Effector CD4-positive, alpha-beta T cell (primary cell): ENCODE data around the gene IFNAR1.
"Not testable (repeated sequence)": the region's sequence is repeated elsewhere in the genome, so short reads cannot be mapped to it uniquely, and the experiment has no call there.

Source experiments
- DNase-seq: peaks from one replicate; pipeline ENCODE4 v3.0.0-alpha.2; 2020

IFNAR1 gene

DNA sequence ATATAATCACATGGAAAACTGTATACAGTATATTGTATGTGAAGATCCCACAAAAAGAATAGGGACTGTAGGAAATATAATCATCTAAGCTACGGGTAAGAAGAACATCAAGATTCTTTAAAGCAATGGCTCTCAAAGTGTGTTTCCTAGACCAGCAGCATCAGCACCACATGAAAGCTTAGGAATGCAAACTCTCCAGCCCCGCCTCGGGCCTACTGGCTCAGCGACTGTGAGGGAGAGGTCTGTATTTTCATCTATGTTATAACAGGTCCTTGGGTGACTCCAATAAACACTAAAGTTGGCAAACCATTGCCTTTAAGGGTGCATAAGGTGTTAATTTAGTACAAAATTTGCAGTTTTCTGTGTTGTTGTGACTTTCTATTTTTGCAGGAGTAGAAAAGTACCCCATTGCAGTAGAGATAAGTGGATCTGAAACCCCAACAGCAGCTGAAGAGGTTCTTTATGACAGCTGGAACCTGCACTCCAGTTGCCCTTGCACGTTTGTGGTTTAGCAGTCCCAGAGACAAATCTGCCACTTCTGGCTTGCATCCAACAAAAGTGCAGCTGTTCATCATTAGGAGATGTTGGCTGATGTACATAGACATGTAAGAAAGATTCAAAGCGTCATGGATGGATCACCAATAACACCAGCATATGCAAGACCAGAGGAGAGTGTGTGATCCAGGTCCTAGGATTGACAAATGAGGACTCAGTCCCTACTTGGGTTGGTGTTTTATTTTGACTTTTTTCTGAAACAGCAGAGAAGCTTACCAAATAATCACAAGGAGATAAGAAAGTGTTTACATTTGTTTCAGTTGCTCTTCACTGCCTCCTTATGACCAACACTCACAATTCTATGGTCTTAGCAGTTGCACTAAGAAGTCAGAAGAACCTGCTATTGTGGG lies 15.9 kb upstream of the IFNAR1 start:
- DNase-seq, result no peak

- no peak for DNase-seq
Observed at GRCh38 chr21:33309778-33310177, 15.0 kb upstream of the IFNAR1 start.

DNA sequence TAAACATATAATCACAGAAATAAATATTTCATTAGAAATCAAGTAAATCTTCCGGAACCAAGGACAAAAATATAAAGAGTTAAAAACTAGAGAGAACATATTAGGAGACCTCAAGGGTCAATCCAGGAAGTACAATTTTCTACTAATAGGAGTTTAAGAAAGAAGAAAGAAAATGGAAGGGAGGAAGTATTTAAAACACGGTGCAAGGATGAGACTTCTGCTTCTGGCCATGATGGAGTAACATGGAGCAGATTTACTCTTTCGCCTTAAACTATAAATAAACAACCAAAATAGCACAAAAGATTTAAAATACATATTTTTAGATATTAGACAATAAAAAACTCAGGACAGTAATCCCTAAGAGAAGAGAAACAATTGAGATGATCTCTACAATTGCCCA lies 12.6 kb upstream of the IFNAR1 start:
- DNase-seq, result no peak

- no peak for DNase-seq
Observed at GRCh38 chr21:33313183-33313582, 11.6 kb upstream of the IFNAR1 start.

DNA sequence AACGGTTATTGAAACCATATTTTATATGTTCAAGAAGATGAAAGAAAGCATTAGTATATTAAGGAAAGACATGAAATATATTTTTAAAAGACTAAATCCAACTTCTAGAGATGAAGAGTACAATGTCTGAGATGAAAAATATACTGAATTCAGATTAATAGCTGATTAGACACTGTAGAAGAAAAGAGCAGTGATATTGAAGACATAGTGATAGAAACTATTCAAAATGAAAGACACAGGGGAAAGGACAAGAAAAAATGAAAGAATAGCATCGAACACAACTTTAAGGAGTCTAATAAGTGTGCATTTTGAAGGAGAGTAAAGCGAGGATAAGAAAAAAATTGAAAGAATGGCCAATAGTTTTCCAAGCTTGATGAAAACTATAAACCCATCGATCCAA lies 11.2 kb upstream of the IFNAR1 start:
- no peak for DNase-seq

- DNase-seq, result no peak
Observed at GRCh38 chr21:33314111-33314510, 10.7 kb upstream of the IFNAR1 start.

DNA sequence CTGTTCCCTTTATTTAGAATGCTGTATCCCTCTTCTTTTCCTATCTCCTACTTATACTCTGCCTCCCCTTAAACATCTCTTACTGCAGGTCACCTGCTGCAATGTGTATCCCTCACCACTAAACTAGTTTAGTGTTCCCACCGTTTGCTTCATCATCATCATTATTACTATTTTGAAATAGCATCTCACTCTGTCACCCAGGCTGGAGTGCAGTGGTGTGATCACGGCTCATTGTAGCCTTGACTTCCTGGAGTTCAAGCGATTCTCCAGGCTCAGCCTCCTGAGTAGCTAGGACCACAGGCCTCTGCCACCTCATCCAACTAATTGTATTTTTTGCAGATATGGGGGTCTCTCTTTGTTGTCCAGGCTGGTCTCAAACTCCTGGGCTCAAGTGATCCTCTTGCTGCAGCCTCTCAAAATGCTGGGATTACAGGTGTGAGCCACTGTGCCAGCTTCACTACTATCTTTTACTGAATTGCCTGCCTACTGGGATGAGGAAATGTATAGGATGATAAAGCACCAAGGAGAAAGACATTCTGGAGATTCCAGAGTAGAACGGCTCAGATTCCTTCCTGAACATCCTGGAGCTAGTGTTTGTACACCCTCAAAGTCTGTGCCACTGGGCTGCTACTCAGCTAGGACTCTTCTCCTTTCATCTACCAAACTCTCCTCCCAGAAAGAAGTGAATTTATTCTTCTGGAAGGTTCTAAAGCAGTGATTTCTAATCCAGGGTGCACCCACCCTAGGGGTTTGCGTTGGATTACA lies 8.6 kb upstream of the IFNAR1 start:
- no peak for DNase-seq

DNA sequence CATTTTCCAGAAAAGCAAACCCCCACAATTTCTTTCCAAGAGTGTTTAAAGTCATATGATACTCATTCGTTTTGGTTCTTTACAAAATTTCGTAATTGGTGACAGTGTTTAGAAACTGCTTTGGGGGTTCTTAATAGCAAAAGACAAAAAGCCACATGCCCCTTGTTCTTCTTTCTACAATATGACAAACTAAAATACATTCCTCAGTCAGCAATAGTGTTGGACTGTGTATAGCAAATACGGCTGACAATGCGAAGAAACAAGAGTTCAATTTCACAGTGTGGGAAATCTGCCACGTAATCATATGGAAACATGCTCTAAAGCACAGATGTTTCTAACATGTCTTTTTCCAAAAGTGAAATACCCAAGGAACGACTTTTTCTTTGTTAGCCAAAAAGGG lies 7.6 kb upstream of the IFNAR1 start:
- DNase-seq, result no peak

DNA sequence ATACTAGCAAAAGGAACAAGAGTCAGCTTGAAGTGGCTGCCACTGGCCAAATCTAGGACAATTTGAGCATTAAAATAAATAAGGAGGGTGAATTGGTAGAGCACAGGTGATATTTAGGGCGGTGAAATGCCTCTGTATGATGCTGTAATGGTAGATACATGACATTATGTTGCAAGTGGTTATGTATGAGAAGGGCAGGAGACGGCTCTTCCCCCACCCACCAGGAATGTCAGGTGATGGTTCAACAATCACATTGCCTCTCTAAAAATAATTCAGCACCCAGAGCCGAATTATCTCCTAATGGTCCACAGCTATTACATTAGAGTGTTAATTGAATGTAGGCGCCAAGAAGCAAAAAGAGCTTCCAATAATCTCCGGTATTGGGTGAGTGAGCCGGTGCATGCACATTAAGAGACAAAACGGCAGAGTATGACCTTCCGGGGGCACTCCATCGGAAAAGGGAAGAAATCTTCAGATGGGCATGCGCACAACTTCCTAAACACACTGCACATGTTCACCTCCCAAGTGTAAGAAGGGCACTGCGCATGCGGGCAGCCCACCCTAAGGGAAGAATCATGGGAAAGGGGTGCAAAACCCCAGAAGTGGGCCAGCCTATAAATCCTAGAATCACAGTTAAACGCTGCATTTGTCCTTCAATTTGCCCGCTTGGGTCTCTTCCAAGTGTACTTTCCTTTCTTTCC lies 6.8 kb upstream of the IFNAR1 start:
- DNase-seq, result no peak

- DNase-seq, result not testable (repeated sequence)
Observed at GRCh38 chr21:33321005-33321404, 3.8 kb upstream of the IFNAR1 start.

GRCh38 chr21:33323610-33324009 lies 1.2 kb upstream of the IFNAR1 start:
- DNase-seq, result not testable (repeated sequence)

DNA sequence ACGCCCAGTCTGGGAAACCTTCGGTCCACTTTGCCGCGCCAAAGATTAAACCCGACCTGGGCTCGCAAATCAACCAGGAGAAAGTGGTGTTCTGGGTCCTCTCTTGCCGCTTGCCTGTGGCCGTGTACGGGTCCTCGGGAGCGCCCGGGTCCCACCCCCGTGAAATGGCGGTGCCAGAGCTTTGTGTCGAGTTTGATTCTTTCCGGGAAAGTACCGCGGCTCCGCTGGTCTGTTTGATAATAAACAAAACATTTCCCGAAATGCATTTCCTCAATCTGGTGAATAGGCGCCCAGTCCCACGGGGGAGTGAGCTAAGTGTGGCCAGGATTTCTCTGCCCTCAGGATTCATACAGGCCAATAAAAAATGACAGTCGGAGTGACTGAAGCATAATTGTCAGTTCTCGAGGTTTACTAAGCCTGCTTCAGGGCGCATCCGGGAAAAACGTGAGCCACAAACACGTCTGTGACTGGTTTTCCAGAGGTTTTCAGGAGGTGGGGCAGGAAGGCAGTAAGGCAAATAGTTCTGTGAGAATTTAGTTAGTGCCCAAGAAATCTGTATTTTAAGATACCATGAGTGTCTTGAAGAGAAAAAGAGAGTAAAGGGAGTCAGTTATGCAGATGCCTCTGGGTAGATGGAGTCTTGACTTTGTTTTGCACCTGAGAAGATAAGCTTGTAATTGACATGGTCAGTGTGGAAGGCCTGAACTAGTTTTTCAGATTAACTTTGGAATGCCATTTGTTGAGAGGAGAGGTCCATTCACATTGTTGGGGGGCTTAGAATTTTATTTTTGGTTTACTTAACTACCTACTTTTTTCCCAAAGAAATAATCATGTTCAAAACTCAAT lies 675 bp downstream of the IFNAR1 start:
- DNase-seq, result peak; percentile 64

- no peak for DNase-seq
Observed at GRCh38 chr21:33327326-33327725, 2.6 kb downstream of the IFNAR1 start.

- no peak for DNase-seq
Observed at GRCh38 chr21:33327792-33328433, 3.1 kb downstream of the IFNAR1 start.

DNA sequence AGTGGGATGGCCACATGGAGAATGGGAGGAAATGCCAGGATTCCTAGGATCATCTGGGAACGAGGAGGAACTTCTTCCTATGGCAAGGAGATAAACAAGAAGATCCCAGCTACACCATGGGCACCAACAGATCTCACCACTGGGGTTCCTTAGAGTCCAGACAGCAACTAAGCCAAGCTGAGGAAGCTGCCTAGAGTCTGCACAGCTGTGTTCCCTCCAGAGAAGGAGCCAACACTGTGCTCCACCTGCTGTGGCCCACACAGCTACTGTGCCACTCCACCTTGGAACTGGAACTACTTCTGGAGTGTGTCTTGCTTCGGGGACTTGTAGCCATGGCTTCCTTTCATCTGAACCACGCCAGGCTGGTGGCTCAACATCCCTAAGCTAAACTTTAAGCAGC lies 6.0 kb downstream of the IFNAR1 start:
- DNase-seq, result no peak

- no peak for DNase-seq
Observed at GRCh38 chr21:33332143-33332542, 7.4 kb downstream of the IFNAR1 start.

GRCh38 chr21:33334191-33334590 lies 9.4 kb downstream of the IFNAR1 start:
- no peak for DNase-seq

DNA sequence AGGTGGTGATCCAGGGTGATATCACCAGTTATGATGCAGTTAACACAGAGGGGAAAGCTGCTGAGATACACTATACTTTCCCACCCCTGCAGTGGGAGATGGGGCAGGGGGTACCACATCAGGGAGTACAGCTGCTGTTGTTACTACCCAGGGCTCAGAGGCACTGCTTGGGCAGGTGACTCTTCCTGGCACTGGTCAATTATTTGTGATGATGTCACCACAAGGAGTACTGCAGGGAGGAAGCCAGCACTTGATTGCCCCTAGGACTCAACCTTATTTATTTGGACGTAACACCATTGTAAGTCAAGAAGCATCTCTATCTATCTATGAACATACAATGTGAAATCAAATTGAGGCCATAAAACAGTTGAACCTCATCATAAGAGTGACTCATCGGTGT lies 10.1 kb downstream of the IFNAR1 start:
- DNase-seq, result no peak

DNA sequence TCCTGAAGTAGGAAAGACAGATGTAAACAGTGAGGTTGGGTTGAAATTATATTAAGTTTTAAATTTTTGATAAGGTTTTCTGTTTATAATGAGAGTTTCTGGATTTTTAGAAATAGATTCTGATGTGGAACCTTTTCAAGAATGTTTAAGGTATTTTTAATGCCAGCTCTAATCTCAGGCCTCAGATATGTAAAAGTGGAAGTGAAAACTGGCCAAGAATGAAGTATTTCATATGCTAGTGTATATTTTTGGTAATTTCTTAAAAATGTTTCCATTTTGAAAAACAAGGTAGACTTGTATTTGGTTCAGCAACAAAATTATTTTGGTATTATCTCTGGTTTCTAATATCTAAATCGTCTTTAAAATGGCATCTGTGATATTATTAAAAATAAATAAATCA lies 14.4 kb downstream of the IFNAR1 start:
- DNase-seq, result no peak

- DNase-seq, result no peak
Observed at GRCh38 chr21:33339918-33340317, 15.1 kb downstream of the IFNAR1 start.

- DNase-seq, result no peak
Observed at GRCh38 chr21:33345751-33346238, 21.0 kb downstream of the IFNAR1 start.

- no peak for DNase-seq
Observed at GRCh38 chr21:33348706-33349105, 23.9 kb downstream of the IFNAR1 start.
